ENCODE results near the gene FAM9A. TPM values are rescaled to one million over a fixed set of nuclear protein-coding genes. Genes with fewer than 3 reads are reported as not detected.
A peak's percentile ranks its signal among the peaks of the same experiment; 100 is the strongest.

The FAM9A gene
- total and polyA plus RNA-seq, 8 donors: 0.08 to 0.43 (median 0.24) TPM; not detected in 3

DNA sequence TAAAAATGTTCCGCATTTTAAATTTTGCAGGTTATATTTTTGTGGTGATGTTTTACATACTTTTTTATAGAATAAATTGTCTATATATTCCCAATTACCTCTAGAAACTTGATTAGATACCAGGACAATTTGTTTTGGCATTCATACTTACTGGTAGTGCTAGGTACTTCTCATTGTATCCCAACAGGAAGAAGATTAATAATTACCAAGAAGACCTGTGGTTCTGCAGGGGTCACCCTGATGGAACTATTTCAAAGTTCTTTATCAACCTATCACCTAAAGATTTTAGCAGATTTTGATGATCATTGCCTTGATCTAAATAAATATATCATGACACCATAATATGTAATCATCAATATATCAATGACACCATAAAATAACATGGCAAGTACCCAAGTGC lies 22.5 kb upstream of the FAM9A start:
- H3K4me1 ChIP-seq: no peaks in the 10 kb centered on the region
- no peaks in the 10 kb centered on the region for H3K36me3 ChIP-seq
- no peak overlapping the region for H3K27ac ChIP-seq
- intact Hi-C loops (cut with DNase I): no loop called here
- no peaks in the 10 kb centered on the region for H3K9me3 ChIP-seq
- DNase-seq: no peak
- TF ChIP-seq, protein P1, sequence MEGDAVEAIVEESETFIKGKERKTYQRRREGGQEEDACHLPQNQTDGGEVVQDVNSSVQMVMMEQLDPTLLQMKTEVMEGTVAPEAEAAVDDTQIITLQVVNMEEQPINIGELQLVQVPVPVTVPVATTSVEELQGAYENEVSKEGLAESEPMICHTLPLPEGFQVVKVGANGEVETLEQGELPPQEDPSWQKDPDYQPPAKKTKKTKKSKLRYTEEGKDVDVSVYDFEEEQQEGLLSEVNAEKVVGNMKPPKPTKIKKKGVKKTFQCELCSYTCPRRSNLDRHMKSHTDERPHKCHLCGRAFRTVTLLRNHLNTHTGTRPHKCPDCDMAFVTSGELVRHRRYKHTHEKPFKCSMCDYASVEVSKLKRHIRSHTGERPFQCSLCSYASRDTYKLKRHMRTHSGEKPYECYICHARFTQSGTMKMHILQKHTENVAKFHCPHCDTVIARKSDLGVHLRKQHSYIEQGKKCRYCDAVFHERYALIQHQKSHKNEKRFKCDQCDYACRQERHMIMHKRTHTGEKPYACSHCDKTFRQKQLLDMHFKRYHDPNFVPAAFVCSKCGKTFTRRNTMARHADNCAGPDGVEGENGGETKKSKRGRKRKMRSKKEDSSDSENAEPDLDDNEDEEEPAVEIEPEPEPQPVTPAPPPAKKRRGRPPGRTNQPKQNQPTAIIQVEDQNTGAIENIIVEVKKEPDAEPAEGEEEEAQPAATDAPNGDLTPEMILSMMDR (IDR thresholded peaks at IDR 0.05): no peak
- ATAC-seq: no peak
- peaks cover 0 to 8% of the 10 kb centered on the region in 2 donors for H3K27me3 ChIP-seq
- no peak overlapping the region for H3K4me3 ChIP-seq

DNA sequence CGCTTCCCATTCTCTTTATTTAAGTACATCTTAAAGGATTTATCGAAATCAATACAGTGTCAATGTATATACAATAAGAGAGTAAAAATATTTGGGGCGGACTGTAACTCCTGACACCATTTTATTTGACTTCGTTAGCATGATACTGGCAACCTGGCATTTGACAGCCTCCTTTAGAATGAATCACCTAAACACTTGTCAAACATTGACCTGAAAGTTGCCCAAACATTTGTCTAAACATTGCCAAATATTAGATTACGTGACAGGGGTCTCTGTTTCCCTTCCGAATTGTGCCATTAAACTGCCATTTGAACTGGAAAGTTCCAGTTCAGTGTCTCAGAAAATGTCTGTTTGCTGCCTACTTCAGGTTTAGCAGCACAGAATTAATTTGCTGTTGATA lies 20.8 kb upstream of the FAM9A start:
- intact Hi-C loops (cut with DNase I): no loop called here
- ATAC-seq: no peak

DNA sequence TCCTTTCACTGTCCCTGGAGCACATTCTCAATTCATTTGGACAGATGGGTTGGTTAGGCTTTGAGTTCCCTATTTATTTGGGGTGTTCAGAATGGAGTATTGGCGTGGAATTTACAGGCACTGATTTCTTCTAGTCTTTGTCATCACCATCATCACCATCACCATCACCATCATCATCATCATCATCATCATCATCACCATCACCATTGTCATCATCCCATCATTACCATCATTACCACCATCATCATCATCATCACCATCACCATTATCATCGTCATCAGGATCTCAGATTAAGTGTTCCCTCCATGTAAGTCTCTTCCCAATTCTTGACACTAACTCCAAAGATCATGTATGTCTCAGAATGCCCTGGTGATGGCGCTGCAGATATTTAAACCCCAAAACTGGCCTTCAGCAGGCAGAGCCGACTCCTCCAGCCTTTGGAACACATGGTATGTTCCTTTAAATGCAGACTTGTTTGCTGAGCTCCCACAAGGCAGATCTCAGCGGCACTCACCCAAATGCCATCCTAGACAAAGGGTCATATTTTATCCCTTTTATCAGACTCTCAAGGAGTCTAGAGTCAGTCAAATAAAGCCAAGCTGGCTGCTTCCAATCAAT lies 19.8 kb upstream of the FAM9A start:
- H3K9me3 ChIP-seq: no peaks in the 10 kb centered on the region
- no peaks in the 10 kb centered on the region for H3K36me3 ChIP-seq
- TF ChIP-seq, protein P1 (IDR thresholded peaks at IDR 0.05): no peak
- no peak overlapping the region for H3K27ac ChIP-seq
- no peaks in the 10 kb centered on the region for H3K27me3 ChIP-seq
- no peaks in the 10 kb centered on the region for H3K4me1 ChIP-seq
- DNase-seq (no peak), ATAC-seq (no peak)
- intact Hi-C loops (cut with DNase I): no loop called here
- H3K4me3 ChIP-seq: no peak overlapping the region

More for the DNA sequence above, 20.8 kb upstream of the FAM9A start:
- no peak for DNase-seq
- H3K27ac ChIP-seq: no peak overlapping the region
- H3K4me3 ChIP-seq: no peak overlapping the region
- TF ChIP-seq, protein P1 (IDR thresholded peaks at IDR 0.05): no peak
- no peaks in the 10 kb centered on the region for H3K36me3 ChIP-seq
- H3K9me3 ChIP-seq: no peaks in the 10 kb centered on the region
- no peaks in the 10 kb centered on the region for H3K4me1 ChIP-seq
- H3K27me3 ChIP-seq: no peaks in the 10 kb centered on the region

DNA sequence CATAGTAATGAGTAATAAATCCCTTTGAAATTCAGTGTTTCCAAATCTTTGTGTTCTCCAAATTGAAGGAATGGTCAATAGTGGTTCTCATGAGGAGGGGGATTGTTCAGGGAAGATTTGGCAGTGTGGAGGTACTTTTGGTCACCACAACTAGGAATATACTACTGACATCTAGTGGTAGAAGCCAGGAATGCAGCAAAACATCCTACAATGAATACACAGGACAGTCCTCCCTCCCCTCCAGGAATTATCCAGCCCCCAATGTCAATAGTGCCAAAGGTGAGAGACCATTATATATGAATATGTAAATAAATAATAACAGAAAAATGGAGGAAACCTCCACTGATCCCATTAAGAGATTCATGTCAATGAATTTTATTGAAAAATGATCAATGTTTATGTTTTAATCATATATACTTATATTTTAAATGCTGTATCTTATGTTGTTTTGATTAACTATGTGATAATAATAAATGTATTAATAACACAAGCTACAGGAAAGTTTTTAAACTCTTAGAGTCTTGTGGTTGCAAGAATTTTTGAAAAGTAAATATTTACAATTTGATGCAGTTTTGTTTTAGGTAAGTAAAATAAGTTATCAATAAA lies 14.4 kb upstream of the FAM9A start:
- H3K27me3 ChIP-seq: no peaks in the 10 kb centered on the region
- intact Hi-C loops (cut with DNase I): no loop called here
- no peaks in the 10 kb centered on the region for H3K36me3 ChIP-seq
- ATAC-seq (peak; percentile 80), DNase-seq (peak in 2 of 4 donors; percentile 25 to 41)
- TF ChIP-seq, protein P1 (IDR thresholded peaks at IDR 0.05): peak; percentile 61 to 71
- no peak overlapping the region for H3K4me3 ChIP-seq
- H3K9me3 ChIP-seq: no peaks in the 10 kb centered on the region
- no peaks in the 10 kb centered on the region for H3K4me1 ChIP-seq
- H3K27ac ChIP-seq: no peak overlapping the region

DNA sequence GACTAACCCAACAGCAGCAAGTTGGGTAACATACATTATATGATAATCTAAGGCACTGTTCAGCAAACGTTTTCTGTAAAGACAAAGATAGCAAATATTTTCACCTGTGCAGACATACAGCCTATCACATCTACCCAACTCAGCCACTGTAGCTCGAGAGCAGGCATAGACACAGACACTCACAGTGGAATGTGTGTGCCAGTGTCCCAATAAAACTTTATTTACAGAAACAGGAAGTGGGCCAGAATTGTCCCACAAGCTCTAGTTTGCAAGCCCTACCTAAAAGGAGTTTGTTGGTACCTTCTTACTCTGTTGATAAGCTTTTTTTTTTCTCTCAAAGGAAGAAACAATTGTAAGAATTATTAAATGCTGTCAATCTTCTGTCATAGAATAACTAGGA lies 11.9 kb upstream of the FAM9A start:
- ATAC-seq (no peak), DNase-seq (no peak)
- intact Hi-C loops (cut with DNase I): no loop called here
- no peaks in the 10 kb centered on the region for H3K4me1 ChIP-seq
- H3K27ac ChIP-seq: no peak overlapping the region
- no peaks in the 10 kb centered on the region for H3K36me3 ChIP-seq
- no peak overlapping the region for H3K4me3 ChIP-seq
- H3K9me3 ChIP-seq: no peaks in the 10 kb centered on the region
- H3K27me3 ChIP-seq: no peaks in the 10 kb centered on the region
- TF ChIP-seq, protein P1 (IDR thresholded peaks at IDR 0.05): no peak
